ENCODE results near the gene DENND1A. TPM values are rescaled to one million over a fixed set of nuclear protein-coding genes. Genes with fewer than 3 reads are reported as not detected.

The DENND1A gene
- total and polyA plus RNA-seq, 2 experiments from 2014 or later: 13.1 to 28.7 TPM

DNA sequence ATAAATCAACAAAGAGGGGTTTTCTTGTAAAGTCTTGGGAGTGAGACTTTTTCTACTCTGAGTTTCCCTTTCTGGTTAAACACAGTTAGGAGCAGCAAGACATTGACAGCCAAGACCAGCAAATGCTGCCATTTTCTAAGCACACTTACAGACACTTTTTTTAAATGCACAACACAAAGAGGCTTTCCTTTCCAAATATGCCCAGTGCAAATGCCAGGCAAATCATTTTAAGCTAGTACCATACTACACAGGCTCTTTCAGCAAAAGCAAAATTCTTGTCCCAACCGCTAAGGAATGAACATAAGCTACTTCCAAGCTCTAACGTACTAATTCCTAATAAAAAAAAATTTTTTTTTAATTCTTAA is 68.2 kb downstream of the DENND1A start (continued):
- TF ChIP-seq, protein P1, sequence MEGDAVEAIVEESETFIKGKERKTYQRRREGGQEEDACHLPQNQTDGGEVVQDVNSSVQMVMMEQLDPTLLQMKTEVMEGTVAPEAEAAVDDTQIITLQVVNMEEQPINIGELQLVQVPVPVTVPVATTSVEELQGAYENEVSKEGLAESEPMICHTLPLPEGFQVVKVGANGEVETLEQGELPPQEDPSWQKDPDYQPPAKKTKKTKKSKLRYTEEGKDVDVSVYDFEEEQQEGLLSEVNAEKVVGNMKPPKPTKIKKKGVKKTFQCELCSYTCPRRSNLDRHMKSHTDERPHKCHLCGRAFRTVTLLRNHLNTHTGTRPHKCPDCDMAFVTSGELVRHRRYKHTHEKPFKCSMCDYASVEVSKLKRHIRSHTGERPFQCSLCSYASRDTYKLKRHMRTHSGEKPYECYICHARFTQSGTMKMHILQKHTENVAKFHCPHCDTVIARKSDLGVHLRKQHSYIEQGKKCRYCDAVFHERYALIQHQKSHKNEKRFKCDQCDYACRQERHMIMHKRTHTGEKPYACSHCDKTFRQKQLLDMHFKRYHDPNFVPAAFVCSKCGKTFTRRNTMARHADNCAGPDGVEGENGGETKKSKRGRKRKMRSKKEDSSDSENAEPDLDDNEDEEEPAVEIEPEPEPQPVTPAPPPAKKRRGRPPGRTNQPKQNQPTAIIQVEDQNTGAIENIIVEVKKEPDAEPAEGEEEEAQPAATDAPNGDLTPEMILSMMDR (conservative IDR thresholded peaks at IDR 0.05; ENCODE audit: low read depth in 2 of 2): no peak
- TF ChIP-seq ZNF331 (CRISPR knock-in tag; IDR thresholded peaks at IDR 0.05; ENCODE audit: low read depth) (no peak), NANOG (IDR thresholded peaks at IDR 0.05; ENCODE audit: borderline replicate concordance) (no peak), ZNF114 (CRISPR knock-in tag; IDR thresholded peaks at IDR 0.05) (no peak)

DNA sequence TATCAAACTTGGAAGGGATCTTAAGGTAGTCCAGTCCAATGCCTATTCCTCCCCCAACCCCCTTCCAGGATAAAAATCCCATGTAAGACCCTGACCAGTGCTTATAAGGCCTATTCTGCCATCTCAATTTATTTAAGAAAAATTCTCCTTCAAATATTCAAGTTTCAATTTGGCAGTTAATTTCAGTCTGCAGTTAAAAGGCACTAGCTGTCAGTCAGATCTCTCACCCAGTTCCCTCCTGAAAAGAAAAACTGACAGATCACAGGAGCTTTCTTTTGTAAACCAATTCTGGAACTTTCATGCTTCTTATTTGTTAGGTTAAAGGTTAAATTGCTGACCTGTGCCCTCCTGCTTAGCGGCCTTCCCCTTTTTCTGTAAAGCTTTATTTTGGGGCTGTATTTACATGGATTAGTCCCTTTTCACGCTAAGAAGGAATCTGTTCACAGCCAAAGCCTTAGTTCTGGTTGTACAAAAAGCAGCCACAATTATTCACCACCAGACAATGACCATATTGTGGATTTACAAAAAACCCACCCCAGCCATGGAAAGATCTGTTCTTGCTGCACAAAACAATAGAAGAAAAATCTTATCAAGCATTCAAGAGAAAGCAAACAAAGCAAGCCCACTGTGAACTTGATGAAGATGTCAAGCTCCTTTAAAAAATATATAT is 68.7 kb downstream of the DENND1A start:
- Histone ChIP-seq H2AFZ (no peak overlapping the region), H4K20me1 (replicated peaks; ENCODE audit: insufficient read depth) (no peaks in the 10 kb centered on the region), H3K4me1 (ENCODE audit: insufficient read depth) (peaks cover 53% of the 10 kb centered on the region), H3K27ac (ENCODE audit: low read depth) (no peak overlapping the region), H3F3A (replicated peaks; ENCODE audit: low read depth) (no peaks in the 10 kb centered on the region), H3K79me2 (replicated peaks; ENCODE audit: insufficient read depth) (peaks cover 5% of the 10 kb centered on the region; the same call in 1 of the 2 replicates), H3K9me2 (ENCODE audit: insufficient read depth) (no peaks in the 10 kb centered on the region), H3K4me3 (no peak overlapping the region), H3K27me3 (ENCODE audit: insufficient read depth) (peaks cover 17% of the 10 kb centered on the region), H3K4me2 (peak overlapping the region; percentile 39), H3K36me3 (ENCODE audit: insufficient read depth) (no peaks in the 10 kb centered on the region)
- peak; percentile 21; the same call in 2 of the 3 replicates for ATAC-seq
- Mint-ChIP-seq H3K4me1 (peaks cover 69% of the 10 kb centered on the region), H3K4me3 (peak overlapping the region; percentile 26; the same call in 2 of the 3 replicates), H3K9me3 (no peaks in the 10 kb centered on the region), H3K27me3 (ENCODE audit: insufficient read depth, low read depth, poor library complexity) (peaks cover 8% of the 10 kb centered on the region), H3K36me3 (ENCODE audit: low read depth) (peaks cover 11% of the 10 kb centered on the region), H3K27ac (peak overlapping the region; percentile 43; the same call in 1 of the 2 replicates)
- TF ChIP-seq EZH2phosphoT487 (IDR thresholded peaks at IDR 0.05; ENCODE audit: unreplicated experiment): no peak
- TF ChIP-seq ZNF114 (CRISPR knock-in tag; IDR thresholded peaks at IDR 0.05): no peak
- TF ChIP-seq, protein P2, sequence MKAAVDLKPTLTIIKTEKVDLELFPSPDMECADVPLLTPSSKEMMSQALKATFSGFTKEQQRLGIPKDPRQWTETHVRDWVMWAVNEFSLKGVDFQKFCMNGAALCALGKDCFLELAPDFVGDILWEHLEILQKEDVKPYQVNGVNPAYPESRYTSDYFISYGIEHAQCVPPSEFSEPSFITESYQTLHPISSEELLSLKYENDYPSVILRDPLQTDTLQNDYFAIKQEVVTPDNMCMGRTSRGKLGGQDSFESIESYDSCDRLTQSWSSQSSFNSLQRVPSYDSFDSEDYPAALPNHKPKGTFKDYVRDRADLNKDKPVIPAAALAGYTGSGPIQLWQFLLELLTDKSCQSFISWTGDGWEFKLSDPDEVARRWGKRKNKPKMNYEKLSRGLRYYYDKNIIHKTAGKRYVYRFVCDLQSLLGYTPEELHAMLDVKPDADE (IDR thresholded peaks at IDR 0.05): no peak
- TF ChIP-seq NANOG (IDR thresholded peaks at IDR 0.05; ENCODE audit: borderline replicate concordance): no peak
- no peak for DNase-seq (ENCODE audit: low spot score)

DNA sequence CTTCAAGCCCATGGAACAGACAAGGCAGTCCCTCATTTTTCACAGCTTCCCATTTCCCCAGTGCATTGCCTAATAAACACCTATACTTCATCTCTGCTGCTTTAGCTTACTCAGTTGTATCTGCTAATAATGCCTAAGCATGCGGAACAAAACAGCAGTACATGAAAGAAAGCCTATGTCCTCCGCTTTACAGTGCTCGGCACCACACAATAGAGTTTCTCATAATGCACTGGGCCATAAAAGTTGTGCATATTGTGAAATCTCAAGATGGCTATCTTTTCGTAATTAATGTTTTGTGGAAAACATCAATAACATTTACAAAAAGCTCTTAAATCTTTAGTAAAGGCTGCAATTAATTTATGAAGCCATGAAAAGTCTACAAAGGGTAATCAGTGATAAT is 69.3 kb downstream of the DENND1A start:
- Histone ChIP-seq H2AFZ (no peak overlapping the region), H3K36me3 (ENCODE audit: insufficient read depth) (no peaks in the 10 kb centered on the region), H4K20me1 (replicated peaks; ENCODE audit: insufficient read depth) (no peaks in the 10 kb centered on the region), H3K9me2 (ENCODE audit: insufficient read depth) (no peaks in the 10 kb centered on the region), H3K27me3 (ENCODE audit: insufficient read depth) (peaks cover 17% of the 10 kb centered on the region), H3F3A (replicated peaks; ENCODE audit: low read depth) (no peaks in the 10 kb centered on the region), H3K4me3 (no peak overlapping the region), H3K4me1 (ENCODE audit: insufficient read depth) (peaks cover 48% of the 10 kb centered on the region), H3K4me2 (peak overlapping the region; percentile 39), H3K27ac (ENCODE audit: low read depth) (no peak overlapping the region), H3K79me2 (replicated peaks; ENCODE audit: insufficient read depth) (no peaks in the 10 kb centered on the region; the same call in 1 of the 2 replicates)
- Mint-ChIP-seq H3K36me3 (ENCODE audit: low read depth) (peaks cover 15% of the 10 kb centered on the region), H3K27ac (no peak overlapping the region), H3K4me1 (peaks cover 63% of the 10 kb centered on the region), H3K27me3 (ENCODE audit: insufficient read depth, low read depth, poor library complexity) (peaks cover 8% of the 10 kb centered on the region), H3K9me3 (no peaks in the 10 kb centered on the region), H3K4me3 (no peak overlapping the region)
- ATAC-seq (no peak), DNase-seq (ENCODE audit: low spot score) (no peak)
- TF ChIP-seq EZH2phosphoT487 (IDR thresholded peaks at IDR 0.05; ENCODE audit: unreplicated experiment): no peak
- no peak for TF ChIP-seq ZNF114 (CRISPR knock-in tag; IDR thresholded peaks at IDR 0.05)
- TF ChIP-seq STAT1 (IDR thresholded peaks at IDR 0.05; ENCODE audit: unreplicated experiment): no peak
- no peak for TF ChIP-seq JUNB (IDR thresholded peaks at IDR 0.05; ENCODE audit: unreplicated experiment)
- no peak for TF ChIP-seq CREB1 (CRISPR knock-in tag; IDR thresholded peaks at IDR 0.05; ENCODE audit: low read depth)
- no peak for TF ChIP-seq ZNF331 (CRISPR knock-in tag; IDR thresholded peaks at IDR 0.05; ENCODE audit: low read depth)
- TF ChIP-seq, protein P3, sequence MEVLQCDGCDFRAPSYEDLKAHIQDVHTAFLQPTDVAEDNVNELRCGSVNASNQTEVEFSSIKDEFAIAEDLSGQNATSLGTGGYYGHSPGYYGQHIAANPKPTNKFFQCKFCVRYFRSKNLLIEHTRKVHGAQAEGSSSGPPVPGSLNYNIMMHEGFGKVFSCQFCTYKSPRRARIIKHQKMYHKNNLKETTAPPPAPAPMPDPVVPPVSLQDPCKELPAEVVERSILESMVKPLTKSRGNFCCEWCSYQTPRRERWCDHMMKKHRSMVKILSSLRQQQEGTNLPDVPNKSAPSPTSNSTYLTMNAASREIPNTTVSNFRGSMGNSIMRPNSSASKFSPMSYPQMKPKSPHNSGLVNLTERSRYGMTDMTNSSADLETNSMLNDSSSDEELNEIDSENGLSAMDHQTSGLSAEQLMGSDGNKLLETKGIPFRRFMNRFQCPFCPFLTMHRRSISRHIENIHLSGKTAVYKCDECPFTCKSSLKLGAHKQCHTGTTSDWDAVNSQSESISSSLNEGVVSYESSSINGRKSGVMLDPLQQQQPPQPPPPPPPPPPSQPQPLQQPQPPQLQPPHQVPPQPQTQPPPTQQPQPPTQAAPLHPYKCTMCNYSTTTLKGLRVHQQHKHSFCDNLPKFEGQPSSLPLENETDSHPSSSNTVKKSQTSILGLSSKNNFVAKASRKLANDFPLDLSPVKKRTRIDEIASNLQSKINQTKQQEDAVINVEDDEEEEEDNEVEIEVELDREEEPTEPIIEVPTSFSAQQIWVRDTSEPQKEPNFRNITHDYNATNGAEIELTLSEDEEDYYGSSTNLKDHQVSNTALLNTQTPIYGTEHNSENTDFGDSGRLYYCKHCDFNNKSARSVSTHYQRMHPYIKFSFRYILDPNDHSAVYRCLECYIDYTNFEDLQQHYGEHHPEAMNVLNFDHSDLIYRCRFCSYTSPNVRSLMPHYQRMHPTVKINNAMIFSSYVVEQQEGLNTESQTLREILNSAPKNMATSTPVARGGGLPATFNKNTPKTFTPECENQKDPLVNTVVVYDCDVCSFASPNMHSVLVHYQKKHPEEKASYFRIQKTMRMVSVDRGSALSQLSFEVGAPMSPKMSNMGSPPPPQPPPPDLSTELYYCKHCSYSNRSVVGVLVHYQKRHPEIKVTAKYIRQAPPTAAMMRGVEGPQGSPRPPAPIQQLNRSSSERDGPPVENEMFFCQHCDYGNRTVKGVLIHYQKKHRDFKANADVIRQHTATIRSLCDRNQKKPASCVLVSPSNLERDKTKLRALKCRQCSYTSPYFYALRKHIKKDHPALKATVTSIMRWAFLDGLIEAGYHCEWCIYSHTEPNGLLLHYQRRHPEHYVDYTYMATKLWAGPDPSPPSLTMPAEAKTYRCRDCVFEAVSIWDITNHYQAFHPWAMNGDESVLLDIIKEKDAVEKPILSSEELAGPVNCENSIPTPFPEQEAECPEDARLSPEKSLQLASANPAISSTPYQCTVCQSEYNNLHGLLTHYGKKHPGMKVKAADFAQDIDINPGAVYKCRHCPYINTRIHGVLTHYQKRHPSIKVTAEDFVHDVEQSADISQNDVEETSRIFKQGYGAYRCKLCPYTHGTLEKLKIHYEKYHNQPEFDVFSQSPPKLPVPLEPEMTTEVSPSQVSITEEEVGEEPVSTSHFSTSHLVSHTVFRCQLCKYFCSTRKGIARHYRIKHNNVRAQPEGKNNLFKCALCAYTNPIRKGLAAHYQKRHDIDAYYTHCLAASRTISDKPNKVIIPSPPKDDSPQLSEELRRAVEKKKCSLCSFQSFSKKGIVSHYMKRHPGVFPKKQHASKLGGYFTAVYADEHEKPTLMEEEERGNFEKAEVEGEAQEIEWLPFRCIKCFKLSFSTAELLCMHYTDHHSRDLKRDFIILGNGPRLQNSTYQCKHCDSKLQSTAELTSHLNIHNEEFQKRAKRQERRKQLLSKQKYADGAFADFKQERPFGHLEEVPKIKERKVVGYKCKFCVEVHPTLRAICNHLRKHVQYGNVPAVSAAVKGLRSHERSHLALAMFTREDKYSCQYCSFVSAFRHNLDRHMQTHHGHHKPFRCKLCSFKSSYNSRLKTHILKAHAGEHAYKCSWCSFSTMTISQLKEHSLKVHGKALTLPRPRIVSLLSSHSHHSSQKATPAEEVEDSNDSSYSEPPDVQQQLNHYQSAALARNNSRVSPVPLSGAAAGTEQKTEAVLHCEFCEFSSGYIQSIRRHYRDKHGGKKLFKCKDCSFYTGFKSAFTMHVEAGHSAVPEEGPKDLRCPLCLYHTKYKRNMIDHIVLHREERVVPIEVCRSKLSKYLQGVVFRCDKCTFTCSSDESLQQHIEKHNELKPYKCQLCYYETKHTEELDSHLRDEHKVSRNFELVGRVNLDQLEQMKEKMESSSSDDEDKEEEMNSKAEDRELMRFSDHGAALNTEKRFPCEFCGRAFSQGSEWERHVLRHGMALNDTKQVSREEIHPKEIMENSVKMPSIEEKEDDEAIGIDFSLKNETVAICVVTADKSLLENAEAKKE (CRISPR knock-in tag; IDR thresholded peaks at IDR 0.05): no peak
